ENCODE results near the gene CA5A. TPM values are rescaled to one million over a fixed set of nuclear protein-coding genes. Genes with fewer than 3 reads are reported as not detected.

Gene CA5A
- total RNA-seq, 2 experiments from 2014 or later, result not detected

- peaks cover 63% of the 10 kb centered on the region for H3K4me1 ChIP-seq (ENCODE audit: insufficient read depth, low read length)
- peak; percentile 9 for ATAC-seq (ENCODE audit: poor library complexity)
- Mint-ChIP-seq H3K4me3 (peak overlapping the region; percentile 77), H3K36me3 (ENCODE audit: low read depth) (peaks cover 12% of the 10 kb centered on the region), H3K9me3 (no peaks in the 10 kb centered on the region), H3K4me1 (ENCODE audit: low read depth) (peaks cover 25% of the 10 kb centered on the region), H3K27me3 (no peaks in the 10 kb centered on the region), H3K27ac (peak overlapping the region; percentile 79)
- peak in 6 of 14 experiments; percentile 14 to 74 (median 47) for DNase-seq
- POLR2A ChIA-PET, result interaction anchor here (0.6 to 1.8 kb wide), 4 partner anchors 10 to 41 kb away, joined by 3 to 12 read pairs (median 5); partner anchors contain the start of gene SLC7A5
- no peaks in the 10 kb centered on the region for H3K9me3 ChIP-seq (ENCODE audit: control insufficient read depth in 1 of 2, insufficient read depth in 1 of 2, low read length in 2 of 2)
- peaks cover 7% of the 10 kb centered on the region for H3K36me3 ChIP-seq (ENCODE audit: insufficient read depth, low read length)
- intact Hi-C loops (cut with DNase I, micrococcal nuclease), result no loop called here
- TF ChIP-seq, protein P1, sequence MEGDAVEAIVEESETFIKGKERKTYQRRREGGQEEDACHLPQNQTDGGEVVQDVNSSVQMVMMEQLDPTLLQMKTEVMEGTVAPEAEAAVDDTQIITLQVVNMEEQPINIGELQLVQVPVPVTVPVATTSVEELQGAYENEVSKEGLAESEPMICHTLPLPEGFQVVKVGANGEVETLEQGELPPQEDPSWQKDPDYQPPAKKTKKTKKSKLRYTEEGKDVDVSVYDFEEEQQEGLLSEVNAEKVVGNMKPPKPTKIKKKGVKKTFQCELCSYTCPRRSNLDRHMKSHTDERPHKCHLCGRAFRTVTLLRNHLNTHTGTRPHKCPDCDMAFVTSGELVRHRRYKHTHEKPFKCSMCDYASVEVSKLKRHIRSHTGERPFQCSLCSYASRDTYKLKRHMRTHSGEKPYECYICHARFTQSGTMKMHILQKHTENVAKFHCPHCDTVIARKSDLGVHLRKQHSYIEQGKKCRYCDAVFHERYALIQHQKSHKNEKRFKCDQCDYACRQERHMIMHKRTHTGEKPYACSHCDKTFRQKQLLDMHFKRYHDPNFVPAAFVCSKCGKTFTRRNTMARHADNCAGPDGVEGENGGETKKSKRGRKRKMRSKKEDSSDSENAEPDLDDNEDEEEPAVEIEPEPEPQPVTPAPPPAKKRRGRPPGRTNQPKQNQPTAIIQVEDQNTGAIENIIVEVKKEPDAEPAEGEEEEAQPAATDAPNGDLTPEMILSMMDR (IDR thresholded peaks at IDR 0.05), result no peak
- peak overlapping the region; percentile 28 for H3K4me3 ChIP-seq (ENCODE audit: low read length)
- no peaks in the 10 kb centered on the region for H3K27me3 ChIP-seq (ENCODE audit: control insufficient read depth in 1 of 2, insufficient read depth in 2 of 2, low read length in 2 of 2)
- CTCF ChIA-PET, result interaction anchor here (1.4 kb wide), 1 partner anchor 15 kb away, joined by 5 read pairs; no protein-coding TSS in a partner anchor
- peak overlapping the region in 1 of 2 donors; percentile 66 for H3K27ac ChIP-seq (ENCODE audit: low read depth in 1 of 2, low read length in 2 of 2)
Observed at GRCh38 chr16:87855852-87856715, 80.2 kb downstream of the CA5A start.

DNA sequence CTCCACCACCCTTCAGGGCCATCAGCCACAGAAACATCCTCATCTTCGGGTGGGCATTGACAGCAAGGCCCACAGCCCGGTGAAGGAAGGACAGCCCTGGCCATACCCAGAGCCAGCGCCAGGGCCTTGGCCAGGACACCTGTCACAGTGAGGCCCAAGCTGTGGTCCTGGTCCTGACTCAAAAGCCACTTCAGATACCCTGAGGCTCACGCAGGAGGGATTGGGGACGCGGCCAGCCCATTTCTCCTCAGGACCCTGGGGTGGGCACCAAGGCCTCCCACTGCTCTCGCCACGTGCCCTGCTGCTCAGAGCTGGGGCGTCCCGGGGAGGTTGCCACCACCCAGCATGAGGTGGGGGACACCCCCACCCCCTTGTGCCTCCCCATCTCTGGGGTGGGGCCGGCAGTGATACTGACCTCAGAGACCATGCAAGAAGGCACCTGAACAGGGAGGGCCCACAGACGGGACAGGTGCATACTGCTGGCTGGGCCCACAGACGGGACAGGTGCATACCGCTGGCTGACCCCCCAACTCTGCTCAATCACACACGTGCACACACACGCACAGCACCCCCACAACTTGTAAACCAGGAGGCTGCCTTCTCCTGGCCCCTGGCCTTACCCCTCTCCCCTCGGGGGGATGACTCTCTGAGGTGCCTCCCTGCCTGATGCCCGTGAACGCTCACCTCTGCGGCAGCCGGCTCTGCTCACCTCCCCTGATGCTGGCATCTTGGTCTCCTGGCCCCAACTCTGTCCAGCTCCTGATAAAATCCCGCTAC, 81.2 kb downstream of the CA5A start:
- peaks cover 16% of the 10 kb centered on the region for H3K36me3 ChIP-seq (ENCODE audit: insufficient read depth, low read length)
- DNase-seq (no peak), ATAC-seq (ENCODE audit: poor library complexity) (no peak)
- Mint-ChIP-seq H3K27ac (peak overlapping the region; percentile 79), H3K9me3 (no peaks in the 10 kb centered on the region), H3K36me3 (ENCODE audit: low read depth) (peaks cover 13% of the 10 kb centered on the region), H3K4me1 (ENCODE audit: low read depth) (peaks cover 21% of the 10 kb centered on the region), H3K27me3 (no peaks in the 10 kb centered on the region), H3K4me3 (no peak overlapping the region)
- ChIA-PET CTCF (interaction anchor here (1.0 to 3.4 kb wide), 2 partner anchors 16 to 76 kb away, joined by 4 to 14 read pairs; no protein-coding TSS in a partner anchor), POLR2A (interaction anchor here (1.1 to 1.8 kb wide), 1 partner anchor 14 kb away, joined by 7 to 12 read pairs; the partner anchor contains the start of gene SLC7A5)
- H3K27me3 ChIP-seq (ENCODE audit: control insufficient read depth in 1 of 2, insufficient read depth in 2 of 2, low read length in 2 of 2), result no peaks in the 10 kb centered on the region
- intact Hi-C loops (cut with DNase I, micrococcal nuclease), result no loop called here
- H3K4me3 ChIP-seq (ENCODE audit: low read length), result peak overlapping the region; percentile 28
- H3K9me3 ChIP-seq (ENCODE audit: control insufficient read depth in 1 of 2, insufficient read depth in 1 of 2, low read length in 2 of 2), result no peaks in the 10 kb centered on the region
- H3K4me1 ChIP-seq (ENCODE audit: insufficient read depth, low read length), result peaks cover 61% of the 10 kb centered on the region
- H3K27ac ChIP-seq (ENCODE audit: low read depth in 1 of 2, low read length in 2 of 2), result peak overlapping the region; percentile 29 to 66
- TF ChIP-seq, protein P1 (IDR thresholded peaks at IDR 0.05), result no peak

Data from CD4-positive, alpha-beta T cell (primary cell).